Jurkat, Clone E6-1 (cell line): ENCODE results near the gene IDUA.

ENCODE experiments used
- DNase-seq: peaks from one replicate; pipeline ENCODE4 v3.0.0-alpha.2; 2011; ENCODE audit warnings: low read depth, low spot score
- H3K4me3 ChIP-seq: 2 replicates; pipeline ENCODE4 v1.5.1; 2011; ENCODE audit warnings: mild to moderate bottlenecking, low read length, control low read depth, moderate library complexity

IDUA gene

GRCh38 chr4:982291-982690, 4.6 kb upstream of the IDUA start:
- H3K4me3 ChIP-seq = no peak overlapping the region
- no peak for DNase-seq

GRCh38 chr4:982814-983213, 4.0 kb upstream of the IDUA start:
- H3K4me3 ChIP-seq = no peak overlapping the region
- no peak for DNase-seq

- H3K4me3 ChIP-seq = no peak overlapping the region
- DNase-seq = no peak
These were observed 2.3 kb upstream of the IDUA start for GRCh38 chr4:984336-985054.

DNA sequence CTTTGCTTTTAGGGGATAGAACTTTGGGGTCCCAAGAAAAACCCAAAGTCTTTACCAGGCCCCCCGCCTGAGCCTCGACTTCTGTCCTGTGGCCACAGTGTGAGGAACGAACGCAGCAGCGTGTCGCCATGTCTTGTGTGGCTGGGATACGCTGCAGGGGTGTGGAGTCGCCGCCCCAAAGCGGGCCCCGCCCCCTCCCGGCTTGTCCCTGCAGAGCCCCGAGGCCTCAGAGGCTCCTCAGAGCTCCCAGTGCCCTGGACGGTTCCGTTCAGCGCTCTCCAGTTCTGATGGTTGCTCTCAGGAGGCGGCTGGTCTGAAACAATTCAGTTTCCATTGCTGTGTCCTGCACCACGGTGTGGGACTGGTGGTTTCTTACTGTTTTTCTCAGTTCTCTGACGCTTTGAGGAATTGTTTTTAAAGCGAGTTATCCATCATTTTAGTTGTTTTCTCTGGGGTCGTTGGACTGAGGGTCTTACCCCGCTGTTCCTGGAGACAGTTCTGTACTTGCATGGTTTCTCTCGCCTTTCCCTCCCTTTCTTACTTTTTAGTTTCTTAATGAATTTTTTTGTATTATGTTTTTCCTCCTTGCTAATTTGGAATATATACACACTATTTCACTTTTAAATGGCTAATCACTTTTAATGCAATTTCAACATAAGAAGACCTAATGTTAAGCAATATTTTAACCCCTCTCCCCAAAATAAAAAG, 1.6 kb upstream of the IDUA start:
- no peak overlapping the region for H3K4me3 ChIP-seq
- no peak for DNase-seq

- peak overlapping the region; percentile 56 for H3K4me3 ChIP-seq
- peak; percentile 9 for DNase-seq
These were observed 391 bp upstream of the IDUA start for GRCh38 chr4:986428-986878.

GRCh38 chr4:987624-988513, 1.0 kb downstream of the IDUA start:
- no peak for DNase-seq

DNA sequence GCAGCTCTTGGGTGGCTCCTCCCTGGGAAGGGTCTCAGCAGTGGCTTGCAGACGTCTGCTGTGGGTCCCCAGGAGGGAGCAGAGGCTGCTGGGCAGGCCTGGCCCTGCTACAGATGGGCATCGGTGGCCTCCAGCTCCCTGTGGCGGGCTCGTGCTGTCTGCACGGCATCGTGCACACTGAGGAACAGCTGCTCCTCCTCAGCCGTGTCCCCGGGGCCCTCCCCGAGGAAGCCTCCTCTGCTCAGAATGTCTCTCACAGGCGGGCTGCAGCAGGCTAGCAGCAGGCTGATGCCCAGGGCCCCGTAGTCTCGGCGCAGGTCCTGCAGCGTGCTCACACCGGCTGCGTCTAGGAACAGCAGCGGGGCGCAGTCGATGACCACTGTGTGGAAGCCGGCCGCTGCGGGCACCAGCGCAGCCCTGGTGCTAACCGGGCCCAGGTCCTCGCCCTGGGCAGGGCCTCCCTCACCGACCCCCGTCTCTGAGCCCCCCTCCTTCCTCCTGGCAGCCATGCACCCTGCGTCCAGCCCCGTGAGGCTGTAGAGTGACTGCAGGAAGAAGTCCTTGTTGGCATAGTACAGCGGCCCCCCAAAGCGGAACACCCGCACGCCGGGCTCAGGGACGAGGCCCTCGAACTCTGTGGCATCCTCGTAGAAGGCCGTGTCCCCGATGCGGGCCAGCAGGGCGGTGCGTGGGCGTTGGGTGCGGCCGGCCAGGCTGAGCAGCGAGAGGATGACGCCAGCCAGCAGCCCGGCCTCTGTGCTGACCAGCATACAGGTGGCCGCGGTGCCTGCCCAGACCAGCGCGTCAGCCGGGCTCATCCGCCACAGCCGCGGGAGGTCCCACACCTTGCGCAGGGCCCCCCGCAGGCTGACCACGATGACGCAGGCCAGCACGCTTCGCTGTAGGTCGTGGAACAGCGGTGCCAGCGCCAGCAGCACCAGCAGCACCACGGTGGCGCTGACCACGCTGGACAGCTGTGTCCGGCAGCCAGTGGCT, 2.2 kb downstream of the IDUA start:
- H3K4me3 ChIP-seq = no peak overlapping the region
- DNase-seq = no peak

More at GRCh38 chr4:987624-988513, 1.0 kb downstream of the IDUA start:
- H3K4me3 ChIP-seq = peak overlapping the region; percentile 56

GRCh38 chr4:989722-990471, 3.1 kb downstream of the IDUA start:
- no peak for DNase-seq
- H3K4me3 ChIP-seq = no peak overlapping the region

- H3K4me3 ChIP-seq = no peak overlapping the region
- DNase-seq = no peak
These were observed 4.0 kb downstream of the IDUA start for GRCh38 chr4:990746-991367.

DNA sequence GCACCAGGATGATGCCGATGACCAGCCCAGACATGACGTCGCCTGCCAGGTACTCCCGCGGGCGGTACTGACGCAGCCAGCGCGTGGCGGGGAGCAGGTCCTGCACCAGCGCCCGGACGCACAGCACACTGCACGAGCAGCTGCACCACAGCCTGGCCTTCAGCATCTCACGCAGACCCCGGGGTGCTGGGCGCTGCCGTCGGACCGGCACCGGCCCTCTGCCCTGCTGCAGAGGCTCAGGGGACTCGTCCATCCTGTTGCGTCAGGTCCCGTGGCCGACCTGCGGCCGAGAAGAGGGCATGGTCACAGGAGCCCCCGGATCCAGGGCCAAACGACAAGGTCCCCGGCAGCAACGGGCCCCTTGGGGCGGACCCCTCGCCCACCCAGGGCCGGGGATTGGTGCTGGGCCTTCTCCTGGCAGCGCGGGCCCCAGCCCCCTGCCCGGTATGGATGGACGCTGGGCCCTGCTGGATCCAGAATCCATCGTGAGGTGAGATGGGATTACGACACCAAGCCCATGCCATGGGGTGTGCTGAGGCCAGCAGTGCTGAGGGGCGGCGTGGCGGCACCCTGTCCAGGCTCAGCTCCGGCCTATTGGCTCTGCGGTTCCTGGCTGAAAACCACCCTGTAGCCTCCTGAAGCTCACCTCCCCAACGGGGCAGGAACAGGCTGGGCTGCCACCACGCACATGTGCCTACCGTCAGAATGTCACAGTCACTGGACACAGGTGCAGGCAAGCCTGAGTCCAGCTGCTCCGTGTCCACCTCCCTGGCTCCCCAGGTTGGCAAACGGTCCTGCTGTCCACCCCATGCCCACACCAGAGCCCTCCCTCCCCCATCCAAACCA, 4.8 kb downstream of the IDUA start:
- no peak overlapping the region for H3K4me3 ChIP-seq
- DNase-seq = no peak

DNA sequence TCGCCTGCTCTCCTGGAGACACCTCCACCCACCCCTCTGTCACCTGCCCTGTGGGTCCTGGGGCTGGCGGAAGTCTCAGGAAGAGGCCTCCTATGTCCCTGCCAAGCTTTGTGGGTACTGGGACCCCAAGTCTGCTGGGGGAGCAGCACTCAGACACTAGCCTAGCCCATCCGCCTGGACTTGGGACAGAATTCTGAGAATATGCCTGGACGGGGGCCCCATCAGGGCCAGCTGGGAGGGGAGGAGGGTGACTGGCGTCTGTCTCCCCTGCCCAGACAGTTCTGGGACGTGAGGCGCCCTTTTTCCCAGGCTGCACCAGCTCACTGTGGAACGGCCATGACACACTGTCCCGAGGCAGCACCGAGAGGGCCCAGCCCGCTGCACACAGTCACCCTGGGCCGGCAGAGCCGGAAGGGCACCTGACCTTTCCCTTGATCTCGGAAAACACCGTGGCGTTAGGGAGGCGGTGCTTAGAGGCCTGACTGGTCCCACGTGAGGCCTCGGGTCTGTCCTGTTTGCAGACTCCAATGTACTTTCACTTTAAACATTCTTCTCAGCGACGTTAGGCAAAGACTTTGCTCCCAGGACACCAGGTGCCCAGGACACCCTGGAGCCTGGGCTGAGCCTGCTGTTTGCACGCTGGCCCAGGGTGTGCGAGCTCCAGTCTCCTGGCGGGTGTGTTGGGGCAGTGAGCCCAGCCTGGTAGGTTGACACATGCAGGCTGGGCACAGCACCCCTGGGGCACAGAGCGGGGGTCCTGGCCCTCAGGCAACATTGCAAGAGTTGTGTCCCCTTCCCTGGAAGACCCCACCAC, 5.7 kb downstream of the IDUA start:
- no peak for DNase-seq
- H3K4me3 ChIP-seq = no peak overlapping the region

GRCh38 chr4:993111-994029, 6.5 kb downstream of the IDUA start, which contains the start of gene SLC26A1:
TSS of gene SLC26A1 (minus strand) at chr4:993404. CDS start at chr4:991703, 1,701 bp downstream.
- H3K4me3 ChIP-seq = no peak within 1 kb of the TSS
- DNase-seq = no peak

DNA sequence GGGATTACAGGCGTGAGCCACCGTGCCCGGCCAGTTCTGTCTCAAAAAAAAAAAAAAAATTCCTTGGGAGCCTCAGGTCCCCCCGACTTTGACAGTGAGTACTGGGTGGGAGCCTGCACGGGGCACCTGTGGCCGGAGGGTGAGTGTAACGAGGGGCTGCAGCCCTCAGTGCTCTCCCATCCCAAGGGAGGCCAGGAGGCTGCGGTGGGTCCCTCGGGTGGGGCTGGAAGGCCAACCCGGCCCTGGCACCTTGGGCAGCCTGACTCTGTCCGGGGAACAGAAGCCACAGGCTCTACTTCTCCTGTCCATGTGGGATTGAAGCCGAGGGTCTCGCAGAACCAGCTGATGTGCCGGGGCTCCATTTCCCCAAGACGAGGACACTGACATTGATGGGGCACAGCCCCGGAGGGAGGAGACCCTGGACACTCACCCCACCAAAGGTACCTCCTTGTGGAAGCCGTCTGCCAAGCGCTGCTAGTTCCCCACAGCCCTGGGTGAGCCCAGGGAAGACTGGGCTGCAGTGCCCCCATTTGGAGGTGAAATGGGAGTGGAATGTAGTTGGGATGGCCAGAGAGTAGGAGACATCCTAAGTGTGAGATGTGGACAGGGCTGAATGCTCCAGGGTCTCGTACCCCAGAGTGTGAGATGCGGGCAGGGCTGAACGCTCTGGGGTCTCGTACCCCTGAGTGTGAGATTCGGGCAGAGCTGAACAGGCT, 8.6 kb downstream of the IDUA start:
- H3K4me3 ChIP-seq = no peak overlapping the region
- no peak for DNase-seq
